WTC11 (cell line): ENCODE measurements around the gene PRSS23. TPM values are rescaled to one million over a fixed set of nuclear protein-coding genes. Genes with fewer than 3 reads are reported as not detected.

ENCODE experiments used
- ATAC-seq: fragments of 200-7000 bp; cut with Tn5 transposase; 2 replicates; pipeline ENCODE4 v1.10.0; 2021; ENCODE audit warnings: mild to moderate bottlenecking, moderate library complexity
- Bru-seq: library from RNA; stranded (reverse); fragments of 400-500 nt; gene quantifications from one replicate; lab custom pipeline; 2021; lab: Mats Ljungman, UMichigan
- CTCF ChIA-PET: fragments of 300-600 bp; sonication (Branson Sonifier 250); formaldehyde crosslinking; loops from one replicate; lab custom pipeline; 2021; ENCODE audit warnings: antibody characterized with exemption; lab: Charles Lee
- POLR2A ChIA-PET: fragments of 350-600 bp; sonication (Branson Sonifier 250); formaldehyde crosslinking; loops from one replicate; lab custom pipeline; 2021; ENCODE audit warnings: antibody characterized with exemption; lab: Charles Lee
- DNase-seq: peaks from one replicate; pipeline ENCODE4 v3.0.0; 2021; ENCODE audit warnings: low spot score
- H3K27ac Mint-ChIP-seq: 2 replicates; pipeline ENCODE4 v1.8.0; 2021; ENCODE audit warnings: mixed read lengths
- H3K27me3 Mint-ChIP-seq: 2 replicates; pipeline ENCODE4 v1.8.0; 2021; ENCODE audit warnings: low read depth, mild to moderate bottlenecking, moderate library complexity, mixed read lengths
- H3K36me3 Mint-ChIP-seq: 2 replicates; pipeline ENCODE4 v1.8.0; 2021; ENCODE audit warnings: mixed read lengths
- H3K4me1 Mint-ChIP-seq: 2 replicates; pipeline ENCODE4 v1.8.0; 2022; ENCODE audit warnings: mixed read lengths
- H3K4me3 Mint-ChIP-seq: 2 replicates; pipeline ENCODE4 v1.8.0; 2021; ENCODE audit warnings: mild to moderate bottlenecking, moderate library complexity, mixed read lengths
- H3K9me3 Mint-ChIP-seq: 2 replicates; pipeline ENCODE4 v1.8.0; 2021; ENCODE audit warnings: mixed read lengths
- CBFB ChIP-seq: sonication (generic); formaldehyde crosslinking; IDR thresholded peaks from 2 replicates; pipeline ENCODE4 v1.8.1; 2022; ENCODE audit warnings: mild to moderate bottlenecking, low read depth, missing genetic modification reagents
- CREB1 ChIP-seq: sonication (generic); formaldehyde crosslinking; IDR thresholded peaks from 2 replicates; pipeline ENCODE4 v1.8.0; 2023; ENCODE audit warnings: mild to moderate bottlenecking, missing genetic modification reagents
- E2F5 ChIP-seq: sonication (generic); formaldehyde crosslinking; IDR thresholded peaks from 2 replicates; pipeline ENCODE4 v1.8.1; 2022; ENCODE audit warnings: mild to moderate bottlenecking, moderate library complexity, missing genetic modification reagents
- FOXK1 ChIP-seq: sonication (generic); formaldehyde crosslinking; IDR thresholded peaks from 2 replicates; pipeline ENCODE4 v1.8.0; 2022; ENCODE audit warnings: mild to moderate bottlenecking, moderate library complexity, missing genetic modification reagents
- FOXP1 ChIP-seq: sonication (generic); formaldehyde crosslinking; IDR thresholded peaks from 2 replicates; pipeline ENCODE4 v1.8.0; 2022; ENCODE audit warnings: missing genetic modification reagents, mild to moderate bottlenecking, moderate library complexity, borderline replicate concordance
- GTF2I ChIP-seq: fragments of 250-450 bp; sonication (Bioruptor Pico); conservative IDR thresholded peaks from 2 replicates; pipeline ENCODE4 v1.4.0; 2021; ENCODE audit warnings: mild to moderate bottlenecking
- HMGXB4 ChIP-seq: sonication (generic); formaldehyde crosslinking; IDR thresholded peaks from 2 replicates; pipeline ENCODE4 v1.8.1; 2023; ENCODE audit warnings: mild to moderate bottlenecking, moderate library complexity, missing genetic modification reagents
- IRF1 ChIP-seq: sonication (generic); formaldehyde crosslinking; IDR thresholded peaks from 2 replicates; pipeline ENCODE4 v1.8.0; 2023; ENCODE audit warnings: missing genetic modification reagents
- NR3C1 ChIP-seq: sonication (generic); formaldehyde crosslinking; conservative IDR thresholded peaks from 2 replicates; pipeline ENCODE4 v1.8.1; 2023; ENCODE audit warnings: low read depth, mild to moderate bottlenecking, missing genetic modification reagents
- RELA ChIP-seq: sonication (generic); formaldehyde crosslinking; IDR thresholded peaks from 2 replicates; pipeline ENCODE4 v1.8.1; 2022; ENCODE audit warnings: missing genetic modification reagents, mild to moderate bottlenecking, borderline replicate concordance
- SP1 ChIP-seq: sonication (generic); formaldehyde crosslinking; conservative IDR thresholded peaks from 2 replicates; pipeline ENCODE4 v1.8.1; 2022; ENCODE audit warnings: missing genetic modification reagents
- ZNF425 ChIP-seq: fragments of 250-450 bp; sonication (Bioruptor Pico); conservative IDR thresholded peaks from 2 replicates; pipeline ENCODE4 v1.9.0; 2021; ENCODE audit warnings: mild to moderate bottlenecking
- long read RNA-seq, 3 experiments: library from RNA in 1 of 3; library from capped mRNA in 1 of 3; library from polyadenylated mRNA in 1 of 3; unstranded in 2 of 3; stranded (forward) in 1 of 3; transcript quantifications; one replicate each; pipeline ENCODE4 v2.0.0, GENCODE V29; 2021
- total RNA-seq: library from RNA; stranded (reverse); gene quantifications from 3 replicates; pipeline ENCODE4 v1.2.3, GENCODE V29; 2021
- TF ChIP-seq, protein P1 (sequence below): sonication (generic); formaldehyde crosslinking; IDR thresholded peaks from 2 replicates; pipeline ENCODE4 v1.8.0; 2022; ENCODE audit warnings: mild to moderate bottlenecking, missing genetic modification reagents
- TF ChIP-seq, protein P2 (sequence below): sonication (generic); formaldehyde crosslinking; IDR thresholded peaks from 2 replicates; pipeline ENCODE4 v1.8.0; 2022; ENCODE audit warnings: mild to moderate bottlenecking, missing genetic modification reagents
- TF ChIP-seq, protein P3 (sequence below): sonication (generic); formaldehyde crosslinking; IDR thresholded peaks from 2 replicates; pipeline ENCODE4 v1.8.1; 2022; ENCODE audit warnings: missing genetic modification reagents, borderline replicate concordance

PRSS23 gene, protein sequence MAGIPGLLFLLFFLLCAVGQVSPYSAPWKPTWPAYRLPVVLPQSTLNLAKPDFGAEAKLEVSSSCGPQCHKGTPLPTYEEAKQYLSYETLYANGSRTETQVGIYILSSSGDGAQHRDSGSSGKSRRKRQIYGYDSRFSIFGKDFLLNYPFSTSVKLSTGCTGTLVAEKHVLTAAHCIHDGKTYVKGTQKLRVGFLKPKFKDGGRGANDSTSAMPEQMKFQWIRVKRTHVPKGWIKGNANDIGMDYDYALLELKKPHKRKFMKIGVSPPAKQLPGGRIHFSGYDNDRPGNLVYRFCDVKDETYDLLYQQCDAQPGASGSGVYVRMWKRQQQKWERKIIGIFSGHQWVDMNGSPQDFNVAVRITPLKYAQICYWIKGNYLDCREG
- 3.4 to 4.2 TPM (median 3.5 TPM) in 3 replicates for total RNA-seq
- percentile 24 among the genes with signal in this experiment for Bru-seq, nascent RNA
- long read RNA-seq, experiment 1, full-length matches to known transcripts: 23 of 25 reads
- long read RNA-seq, experiment 1, partial matches to known transcripts: 0 of 25 reads
- long read RNA-seq, experiment 1, other reads (novel, unspliced or antisense): 2 of 25 reads
- long read RNA-seq, experiment 2, full-length matches to known transcripts: 4 of 8 reads
- long read RNA-seq, experiment 2, partial matches to known transcripts: 0 of 8 reads
- long read RNA-seq, experiment 2, other reads (novel, unspliced or antisense): 4 of 8 reads
- long read RNA-seq, experiment 3, partial matches to known transcripts: 0 of 2 reads
- long read RNA-seq, experiment 3, other reads (novel, unspliced or antisense): 2 of 2 reads

DNA sequence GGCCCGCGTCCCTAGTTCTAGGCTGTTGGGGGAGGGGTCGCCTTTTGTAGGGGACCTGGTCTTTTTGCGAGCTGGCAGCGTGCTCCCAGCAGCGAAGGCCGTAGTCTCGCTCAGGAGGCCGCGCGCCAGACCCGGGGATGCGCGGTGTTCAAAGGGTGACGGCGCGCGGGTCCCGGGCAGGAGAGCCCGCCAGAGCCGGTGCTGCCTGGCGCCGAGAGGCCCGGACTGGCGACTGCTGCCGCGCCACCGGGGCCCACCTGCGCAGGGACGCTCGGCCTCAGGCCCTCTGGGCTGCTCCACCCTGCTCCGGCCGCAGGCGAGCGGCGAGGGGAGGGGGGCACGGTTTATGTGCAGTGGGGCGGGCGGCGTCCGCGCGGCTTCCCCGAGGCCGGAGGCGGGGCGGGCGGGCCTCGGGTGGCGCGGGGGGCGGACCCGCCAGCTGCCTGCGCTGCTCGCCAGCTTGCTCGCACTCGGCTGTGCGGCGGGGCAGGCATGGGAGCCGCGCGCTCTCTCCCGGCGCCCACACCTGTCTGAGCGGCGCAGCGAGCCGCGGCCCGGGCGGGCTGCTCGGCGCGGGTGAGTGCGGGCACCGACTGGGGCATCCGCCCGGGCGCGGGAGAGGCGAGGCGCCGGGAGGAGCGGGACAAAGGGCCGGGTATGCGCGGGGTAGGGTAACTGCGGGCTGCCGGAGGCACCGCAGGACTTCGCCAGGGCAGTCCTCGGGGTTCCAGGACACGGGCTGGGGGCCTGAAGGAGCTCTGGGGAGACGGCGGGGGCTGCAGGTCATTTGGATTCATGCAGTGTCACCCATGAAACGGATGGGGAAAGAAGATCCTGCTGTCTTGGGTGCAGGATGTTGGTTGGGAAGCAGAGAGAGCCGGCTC, at the start of gene PRSS23:
TSS of gene PRSS23 (plus strand) at position 467 of the 884 bp plus-strand sequence. CDS start 7,102 bp downstream, outside the sequence.
- H3K4me3 Mint-ChIP-seq: peak within 1 kb of the TSS; percentile 73
- peak; percentile 74 for ATAC-seq
- CTCF ChIA-PET: interaction anchor here (0.6 to 5.5 kb wide), 8 partner anchors 11 to 440 kb away, joined by 4 to 30 read pairs (median 4); partner anchors contain the start of gene ME3
- no peak within 1 kb of the TSS for H3K27ac Mint-ChIP-seq
- peak; percentile 71 for DNase-seq
- no peaks in the 10 kb centered on the region for H3K9me3 Mint-ChIP-seq
- H3K4me1 Mint-ChIP-seq: peaks cover 21% of the 10 kb centered on the region
- POLR2A ChIA-PET: interaction anchor here (0.6 to 0.9 kb wide), 2 partner anchors 21 to 51 kb away, joined by 3 read pairs; no protein-coding TSS in a partner anchor
- TF ChIP-seq FOXK1 (CRISPR knock-in tag) (0 out of 2 replicates have a peak, but pooled peaks have one; percentile 14), GTF2I (CRISPR knock-in tag) (no peak), CREB1 (CRISPR knock-in tag) (no peak), CBFB (CRISPR knock-in tag) (0 out of 2 replicates have a peak, but pooled peaks have one; percentile 24), HMGXB4 (CRISPR knock-in tag) (peak; percentile 82; the same call in 1 of the 2 replicates), SP1 (CRISPR knock-in tag) (peak; percentile 79; the same call in 1 of the 2 replicates), IRF1 (CRISPR knock-in tag) (0 out of 2 replicates have a peak, but pooled peaks have one; percentile 30), RELA (CRISPR knock-in tag) (no peak), FOXP1 (CRISPR knock-in tag) (0 out of 2 replicates have a peak, but pooled peaks have one; percentile 27)
- TF ChIP-seq, protein P1, sequence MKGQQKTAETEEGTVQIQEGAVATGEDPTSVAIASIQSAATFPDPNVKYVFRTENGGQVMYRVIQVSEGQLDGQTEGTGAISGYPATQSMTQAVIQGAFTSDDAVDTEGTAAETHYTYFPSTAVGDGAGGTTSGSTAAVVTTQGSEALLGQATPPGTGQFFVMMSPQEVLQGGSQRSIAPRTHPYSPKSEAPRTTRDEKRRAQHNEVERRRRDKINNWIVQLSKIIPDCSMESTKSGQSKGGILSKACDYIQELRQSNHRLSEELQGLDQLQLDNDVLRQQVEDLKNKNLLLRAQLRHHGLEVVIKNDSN (CRISPR knock-in tag): no peak
- TF ChIP-seq, protein P2, sequence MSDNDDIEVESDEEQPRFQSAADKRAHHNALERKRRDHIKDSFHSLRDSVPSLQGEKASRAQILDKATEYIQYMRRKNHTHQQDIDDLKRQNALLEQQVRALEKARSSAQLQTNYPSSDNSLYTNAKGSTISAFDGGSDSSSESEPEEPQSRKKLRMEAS (CRISPR knock-in tag): peak; percentile 46; the same call in 1 of the 2 replicates
- peaks cover 39% of the 10 kb centered on the region for H3K27me3 Mint-ChIP-seq
- no peaks in the 10 kb centered on the region for H3K36me3 Mint-ChIP-seq

- Mint-ChIP-seq H3K36me3 (no peaks in the 10 kb centered on the region), H3K27me3 (no peaks in the 10 kb centered on the region), H3K4me3 (no peak overlapping the region), H3K9me3 (peaks cover 7% of the 10 kb centered on the region; the same call in 1 of the 2 replicates), H3K27ac (no peak overlapping the region), H3K4me1 (no peaks in the 10 kb centered on the region)
- CTCF ChIA-PET: no interaction called here
- ATAC-seq (no peak), DNase-seq (no peak)
- POLR2A ChIA-PET: no interaction called here
- TF ChIP-seq ZNF425 (CRISPR knock-in tag) (no peak), CBFB (CRISPR knock-in tag) (no peak), FOXK1 (CRISPR knock-in tag) (no peak), E2F5 (CRISPR knock-in tag) (no peak), NR3C1 (no peak)
- TF ChIP-seq, protein P3, sequence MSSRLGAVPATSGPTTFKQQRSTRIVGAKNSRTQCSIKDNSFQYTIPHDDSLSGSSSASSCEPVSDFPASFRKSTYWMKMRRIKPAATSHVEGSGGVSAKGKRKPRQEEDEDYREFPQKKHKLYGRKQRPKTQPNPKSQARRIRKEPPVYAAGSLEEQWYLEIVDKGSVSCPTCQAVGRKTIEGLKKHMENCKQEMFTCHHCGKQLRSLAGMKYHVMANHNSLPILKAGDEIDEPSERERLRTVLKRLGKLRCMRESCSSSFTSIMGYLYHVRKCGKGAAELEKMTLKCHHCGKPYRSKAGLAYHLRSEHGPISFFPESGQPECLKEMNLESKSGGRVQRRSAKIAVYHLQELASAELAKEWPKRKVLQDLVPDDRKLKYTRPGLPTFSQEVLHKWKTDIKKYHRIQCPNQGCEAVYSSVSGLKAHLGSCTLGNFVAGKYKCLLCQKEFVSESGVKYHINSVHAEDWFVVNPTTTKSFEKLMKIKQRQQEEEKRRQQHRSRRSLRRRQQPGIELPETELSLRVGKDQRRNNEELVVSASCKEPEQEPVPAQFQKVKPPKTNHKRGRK (CRISPR knock-in tag): no peak
Measured at GRCh38 chr11:86753459-86753858, 46.9 kb upstream of the PRSS23 start.
